ENCODE data around the gene PIEZO2.

Gene PIEZO2

GRCh38 chr18:11034884-11035283 is 114.5 kb downstream of the PIEZO2 start:
- in situ Hi-C loops (cut with HindIII; ENCODE audit: low sequenced_read_pairs): no loop called here

GRCh38 chr18:11033503-11033902 is 115.9 kb downstream of the PIEZO2 start:
- in situ Hi-C loops (cut with HindIII; ENCODE audit: low sequenced_read_pairs): no loop called here

GRCh38 chr18:11031966-11032365 is 117.4 kb downstream of the PIEZO2 start:
- in situ Hi-C loops (cut with HindIII; ENCODE audit: low sequenced_read_pairs): no loop called here

GRCh38 chr18:11029021-11029420 is 120.3 kb downstream of the PIEZO2 start:
- in situ Hi-C loops (cut with HindIII; ENCODE audit: low sequenced_read_pairs): no loop called here

- in situ Hi-C loops (cut with HindIII; ENCODE audit: low sequenced_read_pairs): no loop called here
Measured at GRCh38 chr18:11027862-11028261, 121.5 kb downstream of the PIEZO2 start.

- in situ Hi-C loops (cut with HindIII; ENCODE audit: low sequenced_read_pairs): no loop called here
Measured at GRCh38 chr18:11025671-11026070, 123.7 kb downstream of the PIEZO2 start.

GRCh38 chr18:11024928-11025669 is 124.3 kb downstream of the PIEZO2 start:
- in situ Hi-C loops (cut with HindIII; ENCODE audit: low sequenced_read_pairs): no loop called here

GRCh38 chr18:11021477-11021876 is 127.9 kb downstream of the PIEZO2 start:
- in situ Hi-C loops (cut with HindIII; ENCODE audit: low sequenced_read_pairs): no loop called here

- in situ Hi-C loops (cut with HindIII; ENCODE audit: low sequenced_read_pairs): no loop called here
Measured at GRCh38 chr18:11020877-11021414, 128.4 kb downstream of the PIEZO2 start.

GRCh38 chr18:11020161-11020853 is 129.1 kb downstream of the PIEZO2 start:
- in situ Hi-C loops (cut with HindIII; ENCODE audit: low sequenced_read_pairs): no loop called here

- in situ Hi-C loops (cut with HindIII; ENCODE audit: low sequenced_read_pairs): no loop called here
Measured at GRCh38 chr18:11019295-11020105, 129.9 kb downstream of the PIEZO2 start.

GRCh38 chr18:11009869-11010268 is 139.5 kb downstream of the PIEZO2 start:
- in situ Hi-C loops (cut with HindIII; ENCODE audit: low sequenced_read_pairs): no loop called here

- in situ Hi-C loops (cut with HindIII; ENCODE audit: low sequenced_read_pairs): no loop called here
Measured at GRCh38 chr18:11009147-11009546, 140.2 kb downstream of the PIEZO2 start.

- in situ Hi-C loops (cut with HindIII; ENCODE audit: low sequenced_read_pairs): no loop called here
Measured at GRCh38 chr18:11008505-11008904, 140.9 kb downstream of the PIEZO2 start.

- in situ Hi-C loops (cut with HindIII; ENCODE audit: low sequenced_read_pairs): no loop called here
Measured at GRCh38 chr18:11005528-11005927, 143.8 kb downstream of the PIEZO2 start.

GRCh38 chr18:11004951-11005350 is 144.4 kb downstream of the PIEZO2 start:
- in situ Hi-C loops (cut with HindIII; ENCODE audit: low sequenced_read_pairs): no loop called here

GRCh38 chr18:11004294-11004693 is 145.1 kb downstream of the PIEZO2 start:
- in situ Hi-C loops (cut with HindIII; ENCODE audit: low sequenced_read_pairs): no loop called here

- in situ Hi-C loops (cut with HindIII; ENCODE audit: low sequenced_read_pairs): no loop called here
Measured at GRCh38 chr18:11002796-11003195, 146.6 kb downstream of the PIEZO2 start.

GRCh38 chr18:11002277-11002676 is 147.1 kb downstream of the PIEZO2 start:
- in situ Hi-C loops (cut with HindIII; ENCODE audit: low sequenced_read_pairs): no loop called here

- in situ Hi-C loops (cut with HindIII; ENCODE audit: low sequenced_read_pairs): no loop called here
Measured at GRCh38 chr18:11000071-11000470, 149.3 kb downstream of the PIEZO2 start.

GRCh38 chr18:10997885-10998284 is 151.5 kb downstream of the PIEZO2 start:
- in situ Hi-C loops (cut with HindIII; ENCODE audit: low sequenced_read_pairs): no loop called here
